SU-DHL-6 (cell line): ENCODE measurements around the gene DOK6.

Experiments used
- H2AFZ ChIP-seq: fragments of 200-600 bp; sonication (generic); 2 replicates; pipeline ENCODE4 v1.6.1; 2014; ENCODE audit warnings: low read depth, mild to moderate bottlenecking, moderate library complexity, mixed read lengths, antibody characterized with exemption, low read length; ENCODE audit not compliant: severe bottlenecking
- H3F3A ChIP-seq: fragments of 200-600 bp; shearing (Covaris generic); 2 replicates; pipeline ENCODE4 v1.6.0; 2016; ENCODE audit warnings: antibody characterized with exemption, mild to moderate bottlenecking; ENCODE audit not compliant: insufficient read depth
- H3K27ac ChIP-seq: fragments of 200-600 bp; sonication (generic); 2 replicates; pipeline ENCODE4 v1.5.1; 2016; ENCODE audit warnings: low read depth, mild to moderate bottlenecking, low read length, moderate library complexity, mixed read lengths
- H3K27me3 ChIP-seq: fragments of 200-600 bp; sonication (generic), shearing (Covaris generic); 2 replicates; pipeline ENCODE4 v1.6.0; 2014; ENCODE audit warnings: mild to moderate bottlenecking, low read length
- H3K36me3 ChIP-seq: fragments of 200-600 bp; sonication (generic); 2 replicates; pipeline ENCODE4 v1.6.1; 2014; ENCODE audit warnings: mild to moderate bottlenecking, low read length, mixed read lengths
- H3K4me2 ChIP-seq: fragments of 300-600, 200-600 bp; shearing (Covaris generic), sonication (generic); 2 replicates; pipeline ENCODE4 v1.6.0; 2014; ENCODE audit warnings: low read length, low read depth, mild to moderate bottlenecking; ENCODE audit not compliant: poor library complexity, severe bottlenecking
- H3K4me3 ChIP-seq: fragments of 200-600 bp; sonication (generic); 2 replicates; pipeline ENCODE4 v1.5.1; 2014; ENCODE audit warnings: antibody characterized with exemption, low read length, mild to moderate bottlenecking, mixed read lengths; ENCODE audit not compliant: insufficient read depth, poor library complexity, severe bottlenecking
- H3K79me2 ChIP-seq: fragments of 200-600 bp; sonication (generic); 2 replicates; pipeline ENCODE4 v1.6.1; 2014; ENCODE audit warnings: mild to moderate bottlenecking, low read length, moderate library complexity; ENCODE audit not compliant: insufficient read depth
- H3K9ac ChIP-seq: fragments of 200-600 bp; sonication (generic); 2 replicates; pipeline ENCODE4 v1.7.0; 2014; ENCODE audit warnings: mild to moderate bottlenecking, low read length
- H3K9me2 ChIP-seq: fragments of 200-600 bp; sonication (generic); replicated peaks from 2 replicates; pipeline ENCODE4 v1.6.1; 2014; ENCODE audit warnings: low read length; ENCODE audit not compliant: insufficient read depth
- H3K9me3 ChIP-seq: fragments of 200-600 bp; sonication (generic); 2 replicates; pipeline ENCODE4 v1.6.1; 2014; ENCODE audit warnings: low read length, mixed read lengths; ENCODE audit not compliant: insufficient read depth
- H4K20me1 ChIP-seq: fragments of 200-600 bp; sonication (generic); 2 replicates; pipeline ENCODE4 v1.6.1; 2014; ENCODE audit warnings: low read depth, mild to moderate bottlenecking, antibody characterized with exemption, low read length, moderate library complexity, mixed read lengths
- CTCF ChIP-seq: fragments of 200-600 bp; sonication (generic); IDR thresholded peaks from one replicate; pipeline ENCODE4 v1.5.1; 2017; ENCODE audit warnings: antibody characterized with exemption, mild to moderate bottlenecking, low read length, moderate library complexity; ENCODE audit not compliant: insufficient read depth, poor library complexity, severe bottlenecking
- EZH2phosphoT487 ChIP-seq: fragments of 200-600 bp; sonication (generic), shearing (Covaris generic); conservative IDR thresholded peaks from 2 replicates; pipeline ENCODE4 v1.6.1; 2018; ENCODE audit warnings: mild to moderate bottlenecking, antibody characterized with exemption, low read length, moderate library complexity, mixed read lengths

DOK6 gene

GRCh38 chr18:69480460-69480859 is 79.8 kb downstream of the DOK6 start:
- H3F3A ChIP-seq: no peaks in the 10 kb centered on the region
- no peak overlapping the region for H3K9ac ChIP-seq
- no peak overlapping the region for H3K4me3 ChIP-seq
- no peaks in the 10 kb centered on the region for H3K79me2 ChIP-seq
- no peaks in the 10 kb centered on the region for H3K9me3 ChIP-seq
- no peak overlapping the region for H3K4me2 ChIP-seq
- no peak overlapping the region for H3K27ac ChIP-seq
- no peaks in the 10 kb centered on the region for H3K9me2 ChIP-seq
- H3K36me3 ChIP-seq: no peaks in the 10 kb centered on the region
- no peak overlapping the region for H2AFZ ChIP-seq
- TF ChIP-seq CTCF (no peak), EZH2phosphoT487 (no peak)
- H4K20me1 ChIP-seq: no peaks in the 10 kb centered on the region
- no peaks in the 10 kb centered on the region for H3K27me3 ChIP-seq

DNA sequence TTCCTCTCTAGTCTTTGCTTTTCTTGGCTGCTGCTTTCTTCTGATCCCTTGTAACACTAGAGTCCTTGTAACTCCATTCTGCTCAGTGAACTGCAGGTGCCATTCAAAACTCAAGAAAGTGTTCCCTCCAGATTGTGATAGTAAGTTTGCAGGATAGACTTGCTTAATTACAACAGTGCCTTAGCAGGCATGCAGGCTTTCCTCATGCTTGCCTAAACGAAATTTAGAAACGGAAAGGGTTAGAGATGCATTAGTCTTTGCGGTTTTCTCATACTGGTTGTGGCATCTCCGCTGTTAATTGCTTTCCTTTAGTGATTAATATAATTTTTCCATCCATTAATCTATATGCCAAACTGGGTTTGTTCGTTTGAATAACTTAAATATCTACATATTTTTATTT is 82.9 kb downstream of the DOK6 start:
- TF ChIP-seq CTCF: no peak
- no peak overlapping the region for H3K4me2 ChIP-seq
- no peak overlapping the region for H3K9ac ChIP-seq
- no peak overlapping the region for H3K27ac ChIP-seq
- H4K20me1 ChIP-seq: no peaks in the 10 kb centered on the region
- no peaks in the 10 kb centered on the region for H3F3A ChIP-seq
- no peak overlapping the region for H2AFZ ChIP-seq
- no peaks in the 10 kb centered on the region for H3K79me2 ChIP-seq
- no peaks in the 10 kb centered on the region for H3K27me3 ChIP-seq
- no peak overlapping the region for H3K4me3 ChIP-seq
- no peaks in the 10 kb centered on the region for H3K9me3 ChIP-seq
- H3K36me3 ChIP-seq: no peaks in the 10 kb centered on the region
- H3K9me2 ChIP-seq: no peaks in the 10 kb centered on the region

DNA sequence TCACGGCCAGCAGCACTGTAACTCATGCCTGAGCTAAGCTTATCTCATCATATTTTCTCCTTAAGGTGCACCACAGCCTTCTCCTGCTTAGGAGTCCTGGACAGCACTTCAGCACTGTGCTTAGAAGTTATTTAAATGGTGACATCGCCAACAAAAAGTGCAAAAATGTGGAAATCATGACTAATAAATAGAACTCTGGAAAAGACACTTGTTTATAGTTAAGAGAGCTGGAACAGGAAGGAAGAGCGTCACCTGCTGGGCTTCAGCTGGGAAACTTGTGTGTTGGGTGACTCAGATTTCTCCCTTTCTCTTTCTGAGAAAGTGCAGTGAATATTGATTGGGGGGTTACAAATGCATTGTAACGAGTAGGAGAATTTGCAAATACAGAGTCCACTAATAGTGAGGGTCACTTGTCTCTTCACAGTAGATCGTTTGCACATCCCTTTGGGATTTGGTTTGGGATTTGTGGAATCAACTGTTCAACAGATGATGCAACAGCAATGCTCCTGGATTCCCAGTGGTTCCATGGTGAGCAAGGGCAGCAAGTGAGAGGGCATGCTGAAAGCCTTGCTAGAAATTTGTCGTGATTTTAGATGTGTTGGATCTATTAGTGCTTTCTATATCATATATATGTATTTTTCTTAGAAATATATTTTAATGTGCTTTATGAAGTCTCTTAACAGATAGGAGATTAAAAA is 84.2 kb downstream of the DOK6 start:
- TF ChIP-seq CTCF (no peak), EZH2phosphoT487 (no peak)
- Histone ChIP-seq H3K27ac (no peak overlapping the region), H4K20me1 (no peaks in the 10 kb centered on the region), H2AFZ (no peak overlapping the region), H3K79me2 (no peaks in the 10 kb centered on the region), H3K36me3 (no peaks in the 10 kb centered on the region), H3K9me3 (no peaks in the 10 kb centered on the region), H3K27me3 (no peaks in the 10 kb centered on the region), H3K9me2 (no peaks in the 10 kb centered on the region), H3F3A (no peaks in the 10 kb centered on the region), H3K4me3 (no peak overlapping the region), H3K9ac (no peak overlapping the region), H3K4me2 (no peak overlapping the region)
